Skeletal muscle cell (primary cell): ENCODE results near the gene UBXN4.
A peak's percentile ranks its signal among the peaks of the same experiment; 100 is the strongest.
"Not testable (repeated sequence)": the region's sequence is repeated elsewhere in the genome, so short reads cannot be mapped to it uniquely, and the experiment has no call there.

Experiments used
- DNase-seq: peaks from one replicate; pipeline ENCODE4 v3.0.0-alpha.2; 2010; ENCODE audit warnings: low read depth
- H3K4me3 ChIP-seq: 2 replicates; pipeline ENCODE4 v1.5.1; 2011; ENCODE audit warnings: low read depth, mild to moderate bottlenecking, control low read depth, low read length, moderate library complexity

UBXN4 gene, protein sequence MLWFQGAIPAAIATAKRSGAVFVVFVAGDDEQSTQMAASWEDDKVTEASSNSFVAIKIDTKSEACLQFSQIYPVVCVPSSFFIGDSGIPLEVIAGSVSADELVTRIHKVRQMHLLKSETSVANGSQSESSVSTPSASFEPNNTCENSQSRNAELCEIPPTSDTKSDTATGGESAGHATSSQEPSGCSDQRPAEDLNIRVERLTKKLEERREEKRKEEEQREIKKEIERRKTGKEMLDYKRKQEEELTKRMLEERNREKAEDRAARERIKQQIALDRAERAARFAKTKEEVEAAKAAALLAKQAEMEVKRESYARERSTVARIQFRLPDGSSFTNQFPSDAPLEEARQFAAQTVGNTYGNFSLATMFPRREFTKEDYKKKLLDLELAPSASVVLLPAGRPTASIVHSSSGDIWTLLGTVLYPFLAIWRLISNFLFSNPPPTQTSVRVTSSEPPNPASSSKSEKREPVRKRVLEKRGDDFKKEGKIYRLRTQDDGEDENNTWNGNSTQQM

DNA sequence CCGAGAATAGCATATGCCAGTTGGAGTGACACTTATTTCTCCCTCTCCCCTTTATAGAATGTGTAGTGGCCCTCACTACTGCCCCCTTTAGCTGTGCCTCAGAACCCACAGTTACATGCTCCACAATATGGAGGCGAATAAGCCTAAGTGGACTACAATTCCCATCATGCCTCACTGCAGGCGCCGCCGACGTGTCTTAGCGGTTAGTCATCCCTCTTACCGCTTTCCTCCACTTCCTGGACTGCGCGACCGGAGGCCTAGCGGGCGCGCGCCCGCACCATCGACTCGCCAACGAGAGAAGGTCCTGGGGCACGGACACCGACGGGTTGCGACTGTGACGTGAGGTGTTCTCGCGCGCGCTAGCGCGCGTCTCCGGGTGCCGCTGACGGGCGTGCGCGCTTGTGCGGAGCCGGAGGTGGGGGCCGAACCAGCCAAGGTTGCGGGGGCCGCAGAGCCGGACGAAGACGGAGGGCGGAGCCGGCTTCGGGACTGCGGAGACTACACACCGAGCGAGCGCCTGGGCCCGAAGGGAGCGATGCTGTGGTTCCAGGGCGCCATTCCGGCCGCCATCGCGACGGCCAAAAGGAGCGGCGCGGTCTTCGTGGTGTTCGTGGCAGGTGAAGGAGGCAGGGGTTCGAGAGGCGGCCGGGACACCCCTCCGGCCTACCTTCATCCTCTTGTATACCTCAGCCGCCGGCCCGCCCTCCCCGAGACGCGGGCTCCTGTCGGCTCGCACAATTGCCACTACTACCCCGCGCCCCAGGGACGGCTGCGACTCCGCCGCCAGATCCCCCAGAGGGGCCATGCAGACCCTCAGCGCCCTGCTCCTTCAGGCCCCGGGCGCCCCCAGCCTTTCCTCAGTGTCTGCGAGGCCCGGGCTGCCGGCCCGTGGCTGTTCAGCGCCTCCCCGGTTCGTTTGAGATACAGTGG is at the start of gene UBXN4:
UBXN4 (plus strand) TSS at position 461 of the 930 bp plus-strand sequence; CDS start at position 536, 75 bp downstream.
- peak; percentile 98 for DNase-seq
- H3K4me3 ChIP-seq = peak within 1 kb of the TSS; percentile 89

DNA sequence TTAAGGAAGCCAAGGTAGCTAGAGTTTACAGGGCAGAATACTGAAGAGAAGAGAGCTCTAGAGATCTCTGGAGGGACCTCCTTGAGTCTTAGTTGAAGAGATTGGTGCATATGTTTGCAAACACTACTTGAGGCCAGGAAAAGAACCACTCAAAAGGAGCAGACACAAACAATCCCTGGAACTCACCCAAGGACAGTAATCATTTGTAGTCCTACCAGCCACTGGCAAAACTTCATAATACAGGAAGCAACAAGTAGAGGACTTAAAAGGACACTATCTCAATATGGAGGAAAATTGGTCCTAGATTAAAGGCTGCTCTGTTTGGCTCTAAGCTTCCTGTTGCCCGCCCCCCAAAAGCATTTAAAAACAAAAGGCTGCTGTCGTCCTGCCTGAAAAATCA is 46.9 kb upstream of the UBXN4 start:
- no peak overlapping the region for H3K4me3 ChIP-seq
- DNase-seq = no peak

DNA sequence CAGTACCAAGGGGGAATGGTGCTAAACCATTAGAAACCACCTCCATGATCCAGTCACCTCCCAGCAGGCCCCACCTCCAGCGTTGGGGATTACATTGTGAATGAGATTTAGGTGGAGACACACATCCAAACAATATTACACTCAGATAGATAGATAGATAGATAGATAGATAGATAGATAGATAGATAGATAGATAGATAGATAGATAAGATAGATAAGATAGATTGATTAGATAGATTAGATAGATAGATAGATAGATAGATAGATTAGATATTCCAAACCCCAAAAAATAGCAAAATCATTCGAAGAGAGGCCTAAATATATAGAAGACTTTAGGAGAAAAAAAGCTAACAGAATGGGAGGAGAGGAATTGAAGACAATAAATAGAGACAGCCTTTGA is 42.8 kb upstream of the UBXN4 start:
- no peak for DNase-seq
- H3K4me3 ChIP-seq = no peak overlapping the region

DNA sequence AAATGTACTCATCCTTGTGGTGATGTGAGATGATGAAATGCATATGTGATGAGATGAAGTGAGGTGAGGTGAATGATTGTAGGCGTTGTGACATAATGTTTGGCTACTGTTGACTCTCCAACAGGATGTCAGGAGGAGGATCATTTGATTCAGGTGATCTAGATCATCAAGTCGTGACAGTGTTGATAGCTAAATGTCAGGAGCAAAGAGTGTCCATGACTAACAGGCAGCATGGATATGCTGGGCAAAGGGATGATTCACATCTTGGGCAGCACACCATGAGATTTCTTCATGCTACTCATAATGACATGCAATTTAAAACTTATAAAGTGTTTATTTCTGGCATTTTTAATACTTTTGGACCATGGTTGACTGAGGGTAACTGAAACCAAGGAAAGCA is 40.2 kb upstream of the UBXN4 start:
- no peak overlapping the region for H3K4me3 ChIP-seq
- peak; percentile 17 for DNase-seq

DNA sequence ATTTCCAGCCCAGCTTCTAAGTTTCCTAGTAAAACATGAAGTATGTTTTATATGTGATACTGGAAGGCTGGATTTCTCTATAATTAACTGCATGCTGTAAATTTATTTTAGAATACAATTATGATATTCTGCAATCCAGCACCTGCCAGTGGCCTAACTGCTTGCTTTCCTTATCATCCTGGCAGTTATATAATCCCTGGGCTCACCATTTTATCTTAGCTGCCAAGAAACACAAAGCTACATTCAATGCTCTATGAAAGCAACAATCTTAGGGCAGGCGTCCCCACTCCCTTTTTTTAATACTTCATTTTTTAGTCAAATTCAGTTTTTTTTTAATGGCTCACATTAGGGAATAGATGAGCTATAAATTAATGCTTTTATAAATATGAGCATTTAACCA is 38.4 kb upstream of the UBXN4 start:
- no peak for DNase-seq
- no peak overlapping the region for H3K4me3 ChIP-seq

DNA sequence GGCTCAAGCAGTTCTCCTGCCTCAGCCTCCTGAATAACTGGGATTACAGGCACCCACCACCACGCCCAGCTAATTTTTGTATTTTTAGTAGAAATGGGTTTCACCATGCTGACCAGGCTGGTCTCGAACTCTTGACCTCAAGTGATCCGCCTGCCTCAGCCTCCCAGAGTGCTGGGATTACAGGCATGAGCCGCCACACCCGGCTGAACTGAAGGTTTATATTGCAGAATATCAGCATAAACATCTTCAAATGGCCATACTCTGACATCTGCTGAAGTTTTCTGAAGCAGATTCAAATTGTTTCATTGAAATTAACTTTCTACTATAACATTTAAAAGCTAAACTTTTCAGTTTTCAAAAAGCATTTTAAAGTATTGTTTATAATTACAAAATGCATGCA is 37.6 kb upstream of the UBXN4 start:
- DNase-seq, H3K4me3 ChIP-seq: not testable (repeated sequence)

DNA sequence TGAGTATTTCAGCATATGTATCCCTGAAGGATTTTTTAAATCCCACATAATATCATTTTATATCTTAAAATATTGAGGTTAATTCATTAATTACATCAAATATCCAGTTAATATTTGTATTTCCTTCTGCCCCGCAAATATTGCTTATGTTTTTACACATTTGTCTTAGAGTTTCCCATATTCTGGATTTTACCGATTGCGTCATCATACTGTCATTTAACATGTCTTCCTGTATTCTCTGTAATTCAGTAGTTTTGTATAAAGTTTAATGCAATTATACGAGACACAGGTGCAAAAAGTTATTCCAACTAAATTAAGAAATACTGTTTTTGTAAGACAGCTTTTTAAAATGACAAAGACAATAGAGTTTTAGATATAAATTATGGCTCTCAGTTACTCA is 33.5 kb upstream of the UBXN4 start:
- no peak overlapping the region for H3K4me3 ChIP-seq
- no peak for DNase-seq

DNA sequence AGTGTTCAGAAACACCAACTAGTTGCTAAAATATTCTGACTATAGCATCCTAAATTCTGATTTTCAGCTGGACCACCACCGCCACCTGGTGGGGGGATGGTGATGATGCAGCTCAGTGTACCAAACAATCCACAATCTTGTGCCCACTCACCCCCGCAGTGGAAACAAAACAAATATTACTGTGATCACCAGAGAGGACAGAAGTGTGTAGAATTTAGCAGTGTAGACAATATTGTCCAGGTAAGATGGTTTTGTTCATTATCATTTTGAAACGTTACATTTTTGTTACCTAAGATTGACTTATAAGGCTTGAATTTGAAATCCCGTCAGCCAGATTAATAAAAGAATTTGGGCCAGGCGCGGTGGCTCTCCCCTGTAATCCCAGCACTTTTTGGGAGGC is 31.7 kb upstream of the UBXN4 start:
- no peak for DNase-seq
- H3K4me3 ChIP-seq = no peak overlapping the region

DNA sequence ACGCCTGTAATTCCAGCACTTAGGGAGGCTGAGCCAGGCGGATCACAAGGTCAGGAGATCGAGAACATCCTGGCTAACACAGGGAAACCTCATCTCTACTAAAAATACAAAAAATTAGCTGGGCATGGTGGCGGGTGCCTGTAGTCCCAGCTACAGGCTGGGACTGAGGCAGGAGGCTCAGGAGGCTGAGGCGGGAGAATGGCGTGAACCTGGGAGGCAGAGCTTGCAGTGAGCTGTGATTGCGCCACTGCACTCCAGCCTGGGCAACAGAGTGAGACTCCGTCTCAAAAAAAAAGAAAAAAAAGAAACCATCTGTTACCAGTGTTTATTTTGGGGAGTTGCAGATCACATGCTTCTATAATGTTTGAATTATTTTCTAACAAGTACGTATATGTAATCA is 26.6 kb upstream of the UBXN4 start:
- not testable (repeated sequence) for DNase-seq, H3K4me3 ChIP-seq

DNA sequence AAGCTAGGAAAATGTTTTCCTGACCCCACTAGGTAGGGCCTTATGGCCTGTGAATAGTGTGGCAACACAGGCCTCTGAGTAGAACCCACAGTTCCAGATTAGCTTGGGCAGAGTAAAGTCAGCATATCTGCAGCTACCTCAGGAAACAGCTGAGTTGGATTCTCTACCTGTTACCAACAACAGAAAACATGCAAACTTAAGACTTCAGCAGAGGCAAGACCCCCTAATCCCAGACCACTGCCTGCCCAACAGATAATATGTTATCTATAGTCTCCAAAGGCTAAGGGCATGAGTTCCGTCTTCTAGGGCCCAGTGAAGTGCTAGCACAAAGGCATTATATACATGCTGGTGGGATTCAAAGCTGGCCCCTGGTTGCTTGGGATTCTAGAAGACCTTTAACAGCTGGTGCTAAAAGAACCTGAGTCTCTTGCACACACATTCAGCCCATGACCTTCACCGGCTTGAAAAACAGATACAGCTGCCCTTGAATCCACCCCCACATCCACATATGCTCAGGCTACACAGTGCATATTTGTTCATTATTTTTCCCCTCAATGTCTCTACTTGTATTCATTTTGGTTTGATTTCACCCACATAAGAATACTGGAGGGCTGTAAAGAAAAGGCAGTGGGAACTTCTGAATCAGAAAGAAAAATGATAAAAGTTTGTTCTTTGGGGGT is 13.5 kb upstream of the UBXN4 start:
- H3K4me3 ChIP-seq = no peak overlapping the region
- no peak for DNase-seq

DNA sequence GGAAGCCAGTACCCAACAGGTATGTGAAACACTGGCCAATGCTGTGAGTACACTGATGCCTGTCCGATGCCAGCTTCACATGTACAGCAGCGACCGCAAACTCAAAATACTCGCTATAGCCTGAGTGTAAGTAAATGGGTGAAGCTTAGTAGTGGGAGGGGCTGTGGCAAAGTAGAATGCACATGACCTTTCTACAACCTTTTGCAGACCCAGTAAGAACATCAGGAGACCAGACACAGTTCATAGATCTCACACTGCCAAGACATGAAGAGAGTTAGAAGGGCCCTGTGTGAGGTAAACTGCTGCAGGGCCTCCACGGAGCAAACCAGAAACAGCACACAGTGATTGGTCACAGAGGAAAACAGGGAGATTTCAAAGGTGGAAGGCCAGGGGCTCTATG is 9.1 kb upstream of the UBXN4 start:
- no peak for DNase-seq
- no peak overlapping the region for H3K4me3 ChIP-seq

DNA sequence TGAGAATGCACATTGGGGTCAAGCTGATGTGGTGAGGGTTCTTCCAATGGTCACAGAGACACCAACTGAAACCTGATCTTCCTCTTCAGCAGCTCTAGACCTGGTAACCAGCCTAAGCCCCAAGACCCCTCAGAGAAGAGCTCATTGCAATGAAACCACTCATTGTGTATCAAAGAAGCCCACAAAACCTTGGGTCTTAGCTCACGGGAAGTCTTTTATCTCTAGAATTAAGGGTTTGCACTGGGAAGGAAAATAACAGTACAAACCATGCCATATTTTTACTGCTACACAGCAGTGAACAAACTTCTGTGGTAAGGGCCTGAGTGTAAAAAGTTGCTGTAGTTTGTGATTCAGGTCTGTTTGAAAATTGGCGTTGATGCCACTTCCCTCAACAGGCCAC is 8.6 kb upstream of the UBXN4 start:
- H3K4me3 ChIP-seq = no peak overlapping the region
- DNase-seq = no peak

DNA sequence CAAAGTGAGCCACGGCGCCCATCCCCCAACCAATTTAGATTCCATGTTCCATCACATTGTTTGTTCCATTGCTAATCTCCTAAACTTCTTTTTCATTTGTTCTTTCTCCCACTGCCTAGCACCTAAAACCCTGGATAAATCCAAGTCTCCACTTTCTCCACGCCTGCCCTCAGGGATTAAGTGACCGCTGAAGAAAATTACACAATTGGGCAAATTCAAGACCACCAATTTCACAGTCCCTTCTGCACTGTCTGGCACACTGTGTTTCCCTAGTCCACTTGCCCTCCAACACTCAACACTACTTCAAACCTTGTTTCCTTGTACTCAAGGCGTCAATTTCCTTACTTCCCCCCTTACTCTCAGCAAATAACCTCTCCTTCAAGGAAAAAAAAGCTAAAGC is 5.1 kb upstream of the UBXN4 start:
- DNase-seq = no peak

DNA sequence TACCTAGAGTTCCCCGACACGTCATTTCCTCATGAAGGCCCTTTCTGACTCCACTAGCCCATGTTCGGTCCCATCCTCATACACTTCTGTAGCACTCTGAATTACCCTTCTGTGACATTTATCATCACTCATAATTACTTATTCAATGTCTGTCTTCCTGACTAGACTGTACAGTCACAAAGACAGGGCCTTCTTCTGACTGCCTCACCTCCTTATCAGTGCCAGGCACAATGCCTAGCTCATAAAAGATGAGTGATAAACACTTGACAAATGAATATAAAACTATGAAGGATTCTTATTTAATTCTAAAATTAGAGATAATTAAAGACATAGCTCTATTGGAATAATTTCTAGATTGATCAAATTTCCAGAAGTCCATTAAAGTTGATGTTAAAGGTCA is 1.4 kb upstream of the UBXN4 start:
- DNase-seq = no peak
- H3K4me3 ChIP-seq = no peak overlapping the region

More for the DNA sequence above, 5.1 kb upstream of the UBXN4 start:
- no peak overlapping the region for H3K4me3 ChIP-seq

DNA sequence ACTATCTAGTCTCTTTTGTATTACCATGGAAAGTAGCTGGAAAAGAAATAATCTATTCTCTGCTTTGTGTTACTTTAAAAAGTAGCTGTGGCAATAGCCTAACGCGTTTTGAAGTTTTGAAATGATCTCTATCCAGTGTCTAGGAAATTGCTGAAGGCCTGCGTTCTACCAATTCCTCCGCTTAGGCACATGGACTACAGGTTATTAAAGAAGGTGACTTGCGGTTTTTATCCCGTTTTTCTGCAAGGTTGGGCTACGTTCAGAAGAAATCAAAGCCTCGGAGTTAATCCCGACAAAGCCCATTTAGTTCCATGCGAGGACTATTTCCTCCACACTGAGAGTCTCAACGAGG is 636 bp upstream of the UBXN4 start:
- H3K4me3 ChIP-seq = no peak overlapping the region
- no peak for DNase-seq

DNA sequence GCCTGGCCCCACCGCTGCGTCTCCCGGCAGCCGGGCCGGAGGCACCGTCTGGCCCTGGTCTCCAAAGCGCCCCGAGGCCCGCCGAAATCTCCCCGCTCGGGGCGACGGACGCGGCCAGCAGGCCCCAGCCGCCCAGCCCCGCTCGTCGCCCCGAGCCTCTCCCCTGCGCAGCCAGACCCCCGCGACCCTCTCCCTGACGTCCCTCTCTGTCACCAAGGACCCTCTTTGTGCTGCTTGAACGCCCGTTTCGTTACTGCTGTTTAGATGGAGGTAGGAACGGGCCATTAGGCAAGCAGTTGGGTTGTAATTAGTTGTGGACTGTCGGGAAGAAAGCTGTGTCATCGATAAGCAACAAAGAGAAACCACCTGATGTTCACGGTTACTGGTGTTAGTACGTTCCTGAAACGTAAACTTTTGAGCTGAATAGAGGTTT is 686 bp downstream of the UBXN4 start:
- DNase-seq = no peak
- H3K4me3 ChIP-seq = peak overlapping the region; percentile 89

DNA sequence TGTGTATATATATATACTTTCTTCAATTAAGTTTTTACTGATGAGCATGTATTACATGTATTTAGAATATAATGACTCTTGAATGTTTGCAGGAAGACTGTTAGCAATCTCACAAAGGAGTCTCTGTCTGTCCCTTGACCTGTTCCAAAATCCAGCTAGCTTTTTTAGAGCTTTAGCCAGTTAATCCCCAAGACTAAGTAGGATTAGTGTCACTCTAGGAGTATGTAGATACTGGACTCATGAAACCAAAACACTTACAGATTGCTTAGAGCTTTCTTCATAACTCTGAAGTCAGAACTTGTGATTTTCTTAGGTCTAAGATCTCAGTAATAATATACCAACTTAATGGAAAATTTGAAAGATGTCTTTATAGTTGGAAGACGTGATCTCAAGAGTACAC is 2.2 kb downstream of the UBXN4 start:
- peak overlapping the region; percentile 21 for H3K4me3 ChIP-seq
- DNase-seq = no peak

DNA sequence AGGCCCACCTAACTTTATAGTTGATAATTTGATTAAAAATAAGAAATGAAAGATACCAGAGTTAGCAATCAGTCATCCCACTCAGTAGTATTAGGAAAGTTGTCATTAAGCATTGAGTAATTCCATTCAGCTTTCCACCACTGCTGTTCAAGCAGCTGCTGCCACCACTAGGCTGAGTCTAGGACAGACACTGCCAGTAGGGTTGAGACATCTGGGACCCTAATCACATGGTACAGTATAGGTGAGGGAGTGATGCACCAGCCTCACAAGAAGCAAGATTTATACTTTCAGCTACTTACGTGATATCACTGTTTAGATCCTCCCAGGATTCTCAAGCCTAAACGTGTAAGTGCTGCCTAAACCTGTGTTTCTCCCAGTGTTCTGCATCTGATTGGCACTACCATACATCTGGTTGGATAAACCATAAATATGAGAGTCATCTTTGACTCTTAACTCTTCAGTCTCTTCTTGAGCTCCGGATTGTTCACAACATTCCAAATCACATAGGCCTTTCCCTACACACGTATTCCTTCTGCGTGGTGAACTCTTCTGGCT is 3.2 kb downstream of the UBXN4 start:
- no peak for DNase-seq
- no peak overlapping the region for H3K4me3 ChIP-seq

DNA sequence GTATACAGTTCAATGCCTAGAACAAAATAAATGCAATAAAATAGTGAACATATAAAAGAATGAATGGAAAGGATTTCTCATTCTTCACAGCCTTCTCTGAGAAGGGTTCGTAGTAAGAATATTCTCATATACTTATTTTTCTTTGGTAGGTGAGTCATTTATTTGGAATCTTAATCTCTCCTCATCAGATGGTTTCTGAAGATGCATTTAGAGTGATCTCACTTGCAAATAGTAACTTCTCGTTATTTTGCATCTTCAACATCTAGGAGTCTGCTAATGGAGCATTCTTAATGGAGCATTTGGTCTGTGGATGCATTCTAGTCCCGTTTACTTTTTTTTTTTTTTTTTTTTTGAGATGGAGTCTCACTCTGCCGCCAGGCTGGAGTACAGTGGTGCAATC is 3.9 kb downstream of the UBXN4 start:
- no peak for DNase-seq
- no peak overlapping the region for H3K4me3 ChIP-seq

DNA sequence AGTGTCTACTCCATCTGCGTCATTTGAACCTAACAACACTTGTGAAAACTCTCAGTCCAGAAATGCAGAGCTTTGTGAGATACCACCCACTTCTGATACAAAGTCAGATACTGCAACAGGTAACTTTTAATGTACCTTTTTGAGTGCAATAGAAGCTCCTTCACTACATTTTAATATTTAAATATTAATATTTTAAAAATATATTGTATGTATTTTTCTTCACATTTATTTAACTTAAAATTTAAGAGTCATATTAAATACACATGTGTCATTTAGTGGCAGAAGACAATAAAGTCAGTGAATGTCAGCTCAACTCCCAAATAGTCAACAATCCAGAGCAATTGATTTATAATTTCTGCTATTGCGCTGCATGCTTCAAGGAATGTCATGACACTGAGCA is 13.9 kb downstream of the UBXN4 start:
- DNase-seq = no peak
- H3K4me3 ChIP-seq = no peak overlapping the region
